Sigmoid colon (tissue), 7 donors: Measurements from ENCODE around the gene FFAR2. TPM values are rescaled to one million over a fixed set of nuclear protein-coding genes. Genes with fewer than 3 reads are reported as not detected.

Source experiments
- DNase-seq: peaks from one replicate; pipeline ENCODE4 v3.0.0-alpha.2; 2019
- H3K27ac ChIP-seq, 4 donors: fragments of 200-600 bp; sonication (generic); one replicate each; pipeline ENCODE4 v1.5.1; 2016 to 2019; ENCODE audit warnings: mild to moderate bottlenecking in 1 of 4
- H3K27me3 ChIP-seq, 3 donors: fragments of 200-600 bp; sonication (generic); one replicate each; pipeline ENCODE4 v1.5.1; 2019; ENCODE audit warnings: mild to moderate bottlenecking in 1 of 3
- H3K36me3 ChIP-seq, 4 donors: fragments of 200-600 bp; sonication (generic); one replicate each; pipeline ENCODE4 v1.5.1; 2016 to 2019
- H3K4me1 ChIP-seq, 4 donors: fragments of 200-600 bp; sonication (generic); one replicate each; pipeline ENCODE4 v1.5.1; 2017 to 2019
- H3K4me3 ChIP-seq, 4 donors: fragments of 200-600 bp; sonication (generic); one replicate each; pipeline ENCODE4 v1.5.1; 2017 to 2019; ENCODE audit warnings: mild to moderate bottlenecking in 2 of 4, moderate library complexity in 1 of 4
- H3K9me3 ChIP-seq, 4 donors: fragments of 200-600 bp in 3 of 4; sonication (generic) in 3 of 4; one replicate each; pipeline versions ENCODE4 v1.5.1 to v1.6.1; 2013 to 2019
- CTCF ChIP-seq, 4 experiments: fragments of 450-650 bp in 3 of 4; fragments of 200-600 bp in 1 of 4; IDR thresholded peaks; one replicate each; pipeline ENCODE4 v1.5.1; 2016 to 2019; ENCODE audit warnings: antibody characterized with exemption in 4 of 4, mild to moderate bottlenecking in 3 of 4, moderate library complexity in 2 of 4
- EP300 ChIP-seq, 4 donors: sonication (generic); formaldehyde crosslinking; IDR thresholded peaks; one replicate each; pipeline ENCODE4 v1.6.1; 2017; ENCODE audit warnings: antibody characterized with exemption in 4 of 4
- POLR2A ChIP-seq, 2 donors: fragments of 450-650 bp; IDR thresholded peaks; one replicate each; pipeline ENCODE4 v1.6.1; 2016; ENCODE audit warnings: antibody characterized with exemption in 2 of 2, mild to moderate bottlenecking in 2 of 2, moderate library complexity in 2 of 2
- POLR2AphosphoS5 ChIP-seq, 4 donors: sonication (generic); formaldehyde crosslinking; IDR thresholded peaks; one replicate each; pipeline ENCODE4 v1.6.1; 2017; ENCODE audit warnings: antibody characterized with exemption in 4 of 4
- WGBS, 2 donors: extraction: QIAGEN DNeasy Blood & Tissue Kit; methylation state at CpG; one replicate each; pipeline ENCODE4 v1.1.7; 2013; 5-methylcytosine and 5-hydroxymethylcytosine counted together
- intact Hi-C: fragments of 100-400 bp; cut with DNase I; formaldehyde crosslinking; loops from one replicate; pipeline ENCODE4 v1.15.1; 2023
- polyA plus RNA-seq, 3 donors: library from polyadenylated mRNA; stranded (reverse); fragments of 200-250 nt; gene quantifications; one replicate each; pipeline ENCODE4 v1.2.3, GENCODE V29; 2013
- total RNA-seq, 4 donors: library from RNA; depleted of rRNA; stranded (reverse); fragments of >200 nt; gene quantifications; one replicate each; pipeline ENCODE4 v1.1.0, GENCODE V29; 2016
- donor health status: healthy with polysubstance abuse.
- donor health status: Bipolar disorder and iron deficiency.
- donor health status: healthy.

Gene FFAR2
- total and polyA plus RNA-seq, 7 donors, result 0.69 to 0.92 (median 0.81) TPM; not detected in 4

GRCh38 chr19:35458192-35458591, 10.1 kb downstream of the FFAR2 start:
- 69 to 72% methylated on average over 1 of the region's 1 CpG for WGBS, 2 donors
- TF ChIP-seq POLR2A (IDR thresholded peaks at IDR 0.05) (no peak), CTCF (IDR thresholded peaks at IDR 0.05) (no peak), POLR2AphosphoS5 (IDR thresholded peaks at IDR 0.05) (no peak), EP300 (IDR thresholded peaks at IDR 0.05) (no peak)
- H3K27ac ChIP-seq, result no peak overlapping the region
- peaks cover 0 to 16% (median 7%) of the 10 kb centered on the region in 4 donors for H3K4me1 ChIP-seq
- H3K27me3 ChIP-seq, result no peaks in the 10 kb centered on the region
- H3K36me3 ChIP-seq, result no peaks in the 10 kb centered on the region
- H3K4me3 ChIP-seq, result no peak overlapping the region
- DNase-seq, result no peak
- no peaks in the 10 kb centered on the region for H3K9me3 ChIP-seq
- intact Hi-C loops, result no loop called here

GRCh38 chr19:35458731-35459391, 10.8 kb downstream of the FFAR2 start:
- Histone ChIP-seq H3K4me1 (peaks cover 0 to 16% (median 7%) of the 10 kb centered on the region in 4 donors), H3K27me3 (no peaks in the 10 kb centered on the region), H3K9me3 (no peaks in the 10 kb centered on the region), H3K4me3 (no peak overlapping the region), H3K27ac (peak overlapping the region in 1 of 4 donors; percentile 29), H3K36me3 (no peaks in the 10 kb centered on the region)
- intact Hi-C loops, result no loop called here
- TF ChIP-seq POLR2A (IDR thresholded peaks at IDR 0.05), result no peak
- no peak for TF ChIP-seq CTCF (IDR thresholded peaks at IDR 0.05)
- no peak for TF ChIP-seq EP300 (IDR thresholded peaks at IDR 0.05)
- TF ChIP-seq POLR2AphosphoS5 (IDR thresholded peaks at IDR 0.05), result no peak
- no peak for DNase-seq
- 29 to 44% methylated on average over 10 of the region's 10 CpGs for WGBS, 2 donors

GRCh38 chr19:35459414-35460082, 11.5 kb downstream of the FFAR2 start:
- DNase-seq, result no peak
- no peaks in the 10 kb centered on the region for H3K36me3 ChIP-seq
- H3K27ac ChIP-seq, result no peak overlapping the region
- TF ChIP-seq CTCF (IDR thresholded peaks at IDR 0.05), result no peak
- TF ChIP-seq EP300 (IDR thresholded peaks at IDR 0.05), result no peak
- TF ChIP-seq POLR2AphosphoS5 (IDR thresholded peaks at IDR 0.05), result peak in 2 of 4 donors; percentile 24 to 27
- TF ChIP-seq POLR2A (IDR thresholded peaks at IDR 0.05), result no peak
- H3K9me3 ChIP-seq, result no peaks in the 10 kb centered on the region
- WGBS, 2 donors, result 62 to 66% methylated on average over 14 of the region's 14 CpGs
- no peak overlapping the region for H3K4me3 ChIP-seq
- no peaks in the 10 kb centered on the region for H3K27me3 ChIP-seq
- H3K4me1 ChIP-seq, result peaks cover 0 to 16% (median 7%) of the 10 kb centered on the region in 4 donors
- intact Hi-C loops, result loop anchor here (10.0 kb wide), 1 partner anchor 105 kb away; the partner anchor contains the start of gene FFAR3

- Histone ChIP-seq H3K9me3 (no peaks in the 10 kb centered on the region), H3K4me3 (no peak overlapping the region), H3K27me3 (no peaks in the 10 kb centered on the region), H3K27ac (no peak overlapping the region), H3K4me1 (peaks cover 0 to 16% (median 7%) of the 10 kb centered on the region in 4 donors), H3K36me3 (no peaks in the 10 kb centered on the region)
- 80 to 84% methylated on average over 10 of the region's 10 CpGs for WGBS, 2 donors
- intact Hi-C loops, result loop anchor here (10.0 kb wide), 1 partner anchor 106 kb away; the partner anchor contains the start of gene FFAR3
- DNase-seq, result no peak
- TF ChIP-seq POLR2AphosphoS5 (IDR thresholded peaks at IDR 0.05) (no peak), EP300 (IDR thresholded peaks at IDR 0.05) (no peak), POLR2A (IDR thresholded peaks at IDR 0.05) (no peak), CTCF (IDR thresholded peaks at IDR 0.05) (no peak)
These were observed 12.6 kb downstream of the FFAR2 start for GRCh38 chr19:35460608-35461007.
